GM12878 (cell line): ENCODE data around the gene ZIC5. TPM values are rescaled to one million over a fixed set of nuclear protein-coding genes. Genes with fewer than 3 reads are reported as not detected.

Experiments used
- ATAC-seq: fragments of 200-7000 bp; cut with Tn5 transposase; 3 replicates; pipeline ENCODE4 v1.9.1; 2020; ENCODE audit warnings: mild to moderate bottlenecking, moderate library complexity
- BruUV-seq: library from RNA; stranded (reverse); fragments of 400-500 nt; replicated peaks from 2 replicates; lab custom pipeline; 2021; lab: Mats Ljungman, UMichigan
- CTCF ChIA-PET: fragments of 300-600 bp; sonication (Branson Sonifier 250); formaldehyde crosslinking; extraction: SDS; loops from one replicate; lab custom pipeline; 2021; ENCODE audit warnings: inconsistent platforms; lab: Yijun Ruan, JAX
- POLR2A ChIA-PET: fragments of 350-600 bp; formaldehyde crosslinking; extraction: SDS; loops from one replicate; lab custom pipeline; 2021; ENCODE audit warnings: inconsistent platforms; lab: Charles Lee
- RAD21 ChIA-PET: fragments of 300-600 bp; sonication (Branson Sonifier 250); formaldehyde crosslinking; loops from one replicate; lab custom pipeline; 2023; ENCODE audit warnings: antibody characterized with exemption; ENCODE audit not compliant: unreplicated experiment; lab: Charles Lee
- SMC1A ChIA-PET: fragments of 300-600 bp; sonication (Branson Sonifier 250); formaldehyde crosslinking; loops from one replicate; lab custom pipeline; 2023; ENCODE audit not compliant: unreplicated experiment, uncharacterized antibody; lab: Charles Lee
- DNase-seq: peaks from one replicate; pipeline ENCODE4 v3.0.0-alpha.2; 2011; ENCODE audit warnings: low read depth, low spot score
- FAIRE-seq: peaks from 3 replicates; lab custom pipeline; 2011; peaks lifted over from hg19 to GRCh38; lab: Jason Lieb, UNC
- H2AFZ ChIP-seq: 2 replicates; pipeline ENCODE4 v1.6.0; 2011; ENCODE audit warnings: low read depth, low read length, control low read depth; ENCODE audit not compliant: control insufficient read depth
- H3K27ac ChIP-seq: 2 replicates; pipeline ENCODE4 v1.5.1; 2011; ENCODE audit warnings: control low read depth; ENCODE audit not compliant: control insufficient read depth, insufficient read depth
- H3K27me3 ChIP-seq, 2 experiments: replicated peaks in 1 of 2; 2 replicates each; pipeline versions ENCODE4 v1.6.0 to v1.6.1; 2011; ENCODE audit warnings: low read length in 1 of 2; ENCODE audit not compliant: control insufficient read depth in 2 of 2, insufficient read depth in 2 of 2
- H3K36me3 ChIP-seq, 2 experiments: 2 replicates each; pipeline ENCODE4 v1.5.1; 2011; ENCODE audit warnings: low read length in 1 of 2; ENCODE audit not compliant: control insufficient read depth in 2 of 2, insufficient read depth in 2 of 2
- H3K4me1 ChIP-seq: 2 replicates; pipeline ENCODE4 v1.6.1; 2011; ENCODE audit warnings: mild to moderate bottlenecking, low read length, moderate library complexity, mixed read lengths; ENCODE audit not compliant: control insufficient read depth, insufficient read depth
- H3K4me2 ChIP-seq: 2 replicates; pipeline ENCODE4 v1.6.0; 2011; ENCODE audit warnings: control low read depth; ENCODE audit not compliant: control insufficient read depth, insufficient read depth
- H3K4me3 ChIP-seq: fragments of 200-600 bp; sonication (generic); 2 replicates; pipeline ENCODE4 v1.5.1; 2016
- H3K79me2 ChIP-seq: 2 replicates; pipeline ENCODE4 v1.6.0; 2011; ENCODE audit warnings: low read length; ENCODE audit not compliant: control insufficient read depth, insufficient read depth
- H3K9ac ChIP-seq: 2 replicates; pipeline ENCODE4 v1.8.0; 2011; ENCODE audit warnings: low read length, control low read depth, mixed read lengths; ENCODE audit not compliant: control insufficient read depth, insufficient read depth
- H3K9me3 ChIP-seq: replicated peaks from 3 replicates; pipeline ENCODE4 v1.5.1; 2011; ENCODE audit warnings: mild to moderate bottlenecking, low read length; ENCODE audit not compliant: control insufficient read depth, insufficient read depth
- H4K20me1 ChIP-seq: 2 replicates; pipeline ENCODE4 v1.6.0; 2011; ENCODE audit not compliant: control insufficient read depth, insufficient read depth
- POLR2AphosphoS5 ChIP-seq: IDR thresholded peaks from 2 replicates; pipeline ENCODE4 v1.6.1; 2011; ENCODE audit warnings: mild to moderate bottlenecking, low read length, inconsistent platforms
- SKIL ChIP-seq: fragments of 450-650 bp; IDR thresholded peaks from 2 replicates; pipeline ENCODE4 v1.6.1; 2017; ENCODE audit warnings: mild to moderate bottlenecking, low read depth, inconsistent platforms; ENCODE audit not compliant: poor library complexity, severe bottlenecking
- ZBTB33 ChIP-seq: fragments of 450-650 bp; IDR thresholded peaks from 2 replicates; pipeline ENCODE4 v1.6.1; 2017; ENCODE audit warnings: mild to moderate bottlenecking
- WGBS: methylation state at CpG from one replicate; pipeline ENCODE4 v1.1.6; 2016; ENCODE audit warnings: low lambda C conversion rate; ENCODE audit not compliant: insufficient replicate concordance, insufficient coverage; ENCODE audit errors: missing lambda C conversion rate; 5-methylcytosine and 5-hydroxymethylcytosine counted together
- in situ Hi-C: fragments of 300-500 bp; cut with MboI; formaldehyde crosslinking; loops from 9 replicates; pipeline ENCODE4 v1.14.3; 2018; ENCODE audit warnings: mixed read lengths
- intact Hi-C: fragments of 100-400 bp; cut with micrococcal nuclease; formaldehyde crosslinking; loops from one replicate; pipeline ENCODE4 v1.14.2; 2022; ENCODE audit not compliant: unreplicated experiment
- polyA plus RNA-seq, 11 experiments: library from polyadenylated mRNA; depleted of rRNA in 4 of 11; unstranded in 6 of 11; stranded (reverse) in 5 of 11; fragments of >200 nt; fragmentation: Nextera tagmentation in 4 of 11; fragmentation: Illumina TruSeq in 1 of 11; extraction: Ambion mirVana in 4 of 11; extraction: Trizol in 1 of 11; gene quantifications; 1 replicate in 1 of 11; 2 replicates in 10 of 11; pipeline versions ENCODE4 v1.2.1 to v1.2.3, GENCODE V29; 2011 to 2016; ENCODE audit warnings: inconsistent platforms in 2 of 11, missing spikeins in 2 of 11, low read depth in 1 of 11
- total RNA-seq, 4 experiments: library from RNA; depleted of rRNA in 3 of 4; stranded (reverse); fragments of >200 nt in 3 of 4; fragmentation: Illumina TruSeq in 1 of 4; extraction: Trizol in 1 of 4; gene quantifications; 2 replicates each; pipeline versions ENCODE4 v1.2.1 to v1.2.3, GENCODE V29; 2013 to 2021

ZIC5 gene
- total and polyA plus RNA-seq, 10 of the 15 experiments (the other 5 are each of a cell fraction or from before 2014, with no cell fraction given), result not detected

- intact Hi-C loops (no loop called here), in situ Hi-C loops (no loop called here)
- CTCF ChIA-PET, result no interaction called here
- Histone ChIP-seq H3K9me3 (peaks cover 6% of the 10 kb centered on the region), H3K27ac (no peak overlapping the region), H3K9ac (no peak overlapping the region), H3K4me3 (no peak overlapping the region), H4K20me1 (no peaks in the 10 kb centered on the region), H3K27me3 (peaks cover 6 to 41% of the 10 kb centered on the region in 2 experiments), H2AFZ (no peak overlapping the region), H3K4me1 (no peaks in the 10 kb centered on the region), H3K4me2 (peak overlapping the region; percentile 59; the same call in 1 of the 2 replicates), H3K36me3 (no peaks in the 10 kb centered on the region), H3K79me2 (no peaks in the 10 kb centered on the region)
- DNase-seq (no peak), ATAC-seq (no peak), FAIRE-seq (no peak)
- POLR2A ChIA-PET, result no interaction called here
- RAD21 ChIA-PET, result no interaction called here
- SMC1A ChIA-PET, result no interaction called here
- TF ChIP-seq ZBTB33 (no peak), SKIL (no peak), POLR2AphosphoS5 (no peak)
- 25% methylated on average over 59 of the region's 59 CpGs for WGBS
- BruUV-seq, result no TSS peak
Observed at GRCh38 chr13:99979453-99980200, 8.1 kb upstream of the ZIC5 start.
